Measurements from ENCODE around the gene CD96.
A peak's percentile ranks its signal among the peaks of the same experiment; 100 is the strongest.

Gene CD96

DNA sequence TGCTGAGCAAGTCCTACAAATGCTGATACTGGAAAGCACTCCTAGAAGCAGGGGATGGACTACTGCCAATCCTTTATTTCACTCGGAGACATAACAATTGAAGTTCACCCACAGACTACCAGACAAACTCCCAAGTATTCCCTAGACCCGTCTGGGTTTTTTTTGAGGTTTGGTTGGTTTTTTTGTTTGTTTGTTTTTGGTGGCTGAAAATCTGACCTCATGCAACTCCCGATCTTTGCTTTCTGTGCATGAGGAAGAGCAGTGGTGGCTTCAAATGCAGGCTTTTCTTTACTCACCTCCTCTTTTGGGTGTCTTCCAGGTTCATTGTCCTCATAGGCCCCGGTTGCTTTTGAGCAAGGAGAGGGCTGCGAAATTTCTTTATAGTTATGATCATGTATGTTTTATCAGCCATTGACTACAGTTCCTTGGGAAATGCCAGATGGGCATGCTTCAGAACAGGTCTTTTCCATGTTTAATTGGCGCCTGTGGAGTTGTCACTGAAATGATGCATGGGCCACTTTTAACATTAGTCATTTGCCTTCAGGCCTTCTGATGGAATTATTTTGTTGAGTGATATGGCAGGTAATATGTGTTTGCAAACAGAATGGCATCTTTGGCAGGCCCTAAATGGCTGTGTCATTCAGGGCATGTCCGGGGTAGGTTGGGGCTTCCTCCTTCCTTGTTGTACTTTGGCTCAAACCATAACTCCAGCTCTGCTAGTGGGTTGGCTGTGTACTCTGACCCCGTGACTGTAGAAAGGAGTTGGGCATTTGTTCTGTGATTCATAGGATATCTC is 134.4 kb downstream of the CD96 start:
- no peak for DNase-seq (ENCODE audit: low spot score)

DNA sequence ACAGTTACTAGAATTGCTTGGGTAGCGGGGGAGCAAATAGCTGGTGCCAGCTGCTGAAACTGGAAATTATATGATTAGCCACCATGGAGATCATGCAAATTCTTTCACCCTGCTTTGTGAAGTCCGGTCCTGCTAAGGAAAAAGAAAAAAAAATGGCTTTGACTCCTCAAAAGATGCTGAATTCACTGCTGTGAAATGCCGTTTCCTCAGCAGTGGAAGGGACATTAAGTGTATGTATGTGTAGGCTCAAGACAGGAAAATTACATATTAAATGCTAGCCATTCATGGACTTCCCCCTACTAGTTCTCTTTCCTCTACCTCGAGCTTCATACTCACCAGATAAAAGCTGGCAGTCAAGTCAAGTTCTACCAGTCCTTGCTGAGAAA is 135.0 kb downstream of the CD96 start:
- no peak for DNase-seq (ENCODE audit: low spot score)

DNA sequence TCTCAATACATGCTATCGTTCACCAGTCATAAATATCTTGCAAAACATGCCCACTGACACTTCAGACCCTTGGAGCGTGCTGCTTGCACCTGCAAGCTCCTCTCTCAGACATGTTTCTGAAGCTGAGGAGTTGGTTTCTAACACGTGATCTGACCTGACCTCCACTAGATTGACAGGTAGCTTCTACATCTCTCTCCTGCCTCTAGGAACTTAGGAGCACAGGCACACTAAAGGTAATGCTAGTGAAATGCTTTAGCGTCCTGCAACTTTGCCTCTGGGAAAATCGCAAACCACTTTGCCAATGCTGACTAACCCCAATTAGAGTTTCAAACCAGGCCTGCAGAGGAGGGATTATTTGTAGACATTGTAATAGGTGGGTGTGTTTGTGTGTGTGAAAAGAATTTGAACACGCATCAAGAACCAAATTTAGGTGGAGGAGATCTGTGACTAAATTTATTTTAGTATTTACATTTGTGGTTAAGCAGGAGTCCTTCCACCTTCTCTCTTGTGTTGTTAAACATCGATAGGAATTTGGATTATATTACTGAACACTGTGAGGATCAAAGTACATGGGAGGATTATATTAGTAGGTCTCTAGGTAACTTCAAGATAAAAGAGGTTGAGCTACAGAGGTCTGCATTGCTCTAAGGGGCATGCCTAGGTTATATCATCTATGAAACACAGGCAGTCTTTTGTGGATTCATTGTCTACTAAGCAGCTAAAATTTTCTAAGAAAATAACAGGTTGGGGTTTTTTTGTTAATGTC is 139.8 kb downstream of the CD96 start:
- no peak for DNase-seq (ENCODE audit: low spot score)

DNA sequence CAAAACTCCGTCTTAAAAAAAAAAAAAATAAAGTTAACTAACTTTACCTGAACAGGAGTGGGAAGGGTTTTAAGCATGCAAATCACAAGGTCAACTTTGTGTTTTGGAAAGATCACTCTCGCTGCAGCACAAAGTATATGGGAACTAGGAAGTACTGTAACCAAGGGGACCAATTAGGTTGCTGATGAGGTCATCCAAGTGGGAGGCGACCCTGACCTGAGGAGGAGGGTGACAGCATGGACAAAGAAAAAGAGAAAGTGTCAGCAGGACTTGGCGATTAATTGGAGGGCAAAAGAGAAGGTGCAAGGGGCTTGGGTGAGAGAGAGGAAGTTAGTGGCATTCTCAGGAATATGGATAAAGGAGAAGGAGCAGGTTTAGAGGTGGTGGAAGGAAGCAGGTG is 142.6 kb downstream of the CD96 start:
- DNase-seq (ENCODE audit: low spot score): no peak

- no peak for DNase-seq (ENCODE audit: low spot score)
These were observed 146.3 kb downstream of the CD96 start for GRCh38 chr3:111688190-111688800.

- no peak for DNase-seq (ENCODE audit: low spot score)
These were observed 148.2 kb downstream of the CD96 start for GRCh38 chr3:111690242-111690641.

DNA sequence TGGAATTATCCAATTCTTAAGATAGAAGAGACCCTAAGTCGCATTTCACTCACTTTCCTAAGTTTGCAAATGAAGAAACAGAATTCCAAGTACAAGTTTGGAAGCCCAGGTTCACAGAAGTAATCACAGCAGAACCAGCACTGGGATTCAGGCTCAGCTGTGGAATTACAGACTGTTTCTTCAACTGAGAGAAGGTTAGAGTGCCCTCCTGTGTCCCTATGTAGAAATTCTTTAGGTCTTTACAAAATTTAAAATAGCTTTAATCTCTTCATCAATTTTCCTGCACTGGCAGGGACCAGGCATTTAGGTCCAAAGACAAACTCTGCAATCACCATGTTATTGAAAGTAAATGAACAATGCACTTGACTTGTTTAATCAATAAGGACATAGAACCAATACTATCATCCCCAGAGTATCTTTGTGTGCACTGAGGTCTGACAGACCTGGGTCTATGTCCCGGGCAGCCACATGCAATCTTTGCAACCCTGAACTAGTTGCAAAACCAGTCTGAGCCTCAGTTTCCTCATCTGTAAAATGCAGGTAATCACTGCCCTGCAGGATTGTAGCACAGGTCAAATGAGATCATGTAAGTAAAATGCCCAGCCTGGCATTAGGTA is 149.4 kb downstream of the CD96 start:
- peak; percentile 46 for DNase-seq (ENCODE audit: low spot score)

DNA sequence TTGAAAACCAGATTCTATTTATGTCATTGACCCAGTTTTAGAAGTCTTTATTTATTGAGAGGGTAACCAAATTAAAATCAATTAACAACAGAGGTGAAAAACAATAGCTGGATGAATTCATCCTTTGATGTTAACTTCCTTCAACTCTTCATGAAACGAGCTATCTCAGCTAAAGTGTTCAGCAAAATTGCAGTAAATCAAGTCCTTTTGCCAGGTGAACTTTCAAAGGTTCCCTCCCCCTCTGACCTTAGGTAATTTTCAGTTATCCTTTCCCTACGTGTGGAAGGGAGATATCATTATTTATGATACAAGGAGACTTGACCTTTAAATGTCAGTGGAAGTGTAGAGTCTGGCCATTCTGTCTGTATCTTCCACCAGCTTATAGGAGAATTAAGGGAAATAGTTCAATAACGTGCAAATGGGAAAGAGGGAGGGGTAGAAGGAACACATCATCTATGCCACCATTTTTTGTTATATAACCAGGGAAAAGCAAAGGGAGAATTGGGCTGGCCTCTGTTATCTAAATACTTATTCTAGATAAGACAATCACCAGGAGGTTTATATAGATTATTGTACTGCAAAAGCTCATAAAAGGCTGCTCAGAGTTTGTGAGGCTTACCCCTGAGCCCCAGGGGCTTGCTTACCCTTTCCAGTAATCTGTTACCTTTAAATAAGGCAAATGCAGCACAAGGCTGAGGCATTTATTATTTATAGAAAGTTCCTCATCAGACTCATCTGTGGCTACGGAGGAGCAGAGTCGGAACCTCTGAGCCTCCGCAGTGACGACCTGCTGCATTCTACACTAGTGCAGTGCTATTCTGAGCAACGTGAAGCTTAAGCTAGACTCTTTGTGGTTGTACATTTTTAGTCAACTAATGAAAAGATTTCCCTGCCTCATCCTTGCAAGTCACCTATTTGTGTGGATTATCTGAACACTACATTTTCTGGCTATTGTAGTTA is 150.9 kb downstream of the CD96 start:
- no peak for DNase-seq (ENCODE audit: low spot score)

DNA sequence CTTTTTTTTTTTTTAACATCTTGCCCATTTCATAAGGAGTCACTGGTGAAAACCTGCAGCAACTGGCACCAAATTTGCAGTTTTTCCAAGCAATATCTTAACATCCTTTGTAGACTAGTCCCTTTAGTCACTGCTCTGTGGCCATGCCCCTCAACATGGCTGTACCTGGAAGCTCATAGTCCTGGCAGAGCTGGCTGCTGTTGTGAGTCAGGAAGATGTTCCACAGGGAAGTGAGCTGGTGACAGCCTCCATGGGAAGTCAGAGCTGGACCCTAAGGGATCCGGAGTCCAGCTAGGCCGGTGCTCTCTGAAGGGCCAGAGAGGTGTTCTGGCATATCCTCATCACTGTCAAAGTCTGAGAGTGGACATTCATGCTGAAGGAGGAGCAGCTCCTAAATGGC is 152.5 kb downstream of the CD96 start:
- no peak for DNase-seq (ENCODE audit: low spot score)

GRCh38 chr3:111695636-111696117 is 153.7 kb downstream of the CD96 start:
- DNase-seq (ENCODE audit: low spot score): no peak

- no peak for DNase-seq (ENCODE audit: low spot score)
These were observed 158.1 kb downstream of the CD96 start for GRCh38 chr3:111700054-111700453.

DNA sequence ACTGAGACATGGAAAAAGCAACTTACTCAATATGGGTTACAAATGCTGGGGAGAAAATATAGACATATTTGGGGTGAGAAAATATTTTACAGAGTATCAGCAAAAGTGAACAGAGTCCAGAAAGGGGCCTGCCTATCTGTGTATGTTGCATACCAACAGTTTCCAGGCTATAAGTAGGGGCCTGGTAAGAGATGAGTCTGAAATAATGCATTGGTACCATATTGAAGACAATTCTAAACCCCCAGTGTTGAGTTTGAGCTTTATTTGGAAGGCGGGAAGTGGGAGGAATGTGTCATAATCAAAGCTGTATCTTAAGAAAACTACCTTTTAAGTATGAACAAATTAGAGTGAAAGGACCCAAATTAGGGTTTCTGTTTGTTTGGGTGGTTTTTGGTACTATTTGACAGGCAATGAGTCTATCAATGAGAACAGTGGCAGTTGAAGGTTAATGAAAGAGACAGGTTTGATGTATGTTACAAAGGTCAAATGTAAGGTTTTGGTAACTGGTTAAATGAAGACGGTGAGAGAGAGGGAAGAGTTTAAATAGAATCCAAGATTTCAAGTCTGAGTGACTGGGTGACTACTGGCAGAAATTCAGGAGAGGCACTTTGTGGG is 159.4 kb downstream of the CD96 start:
- DNase-seq (ENCODE audit: low spot score): no peak
